H9 (cell line): ENCODE results near the gene ANKMY2. TPM values are rescaled to one million over a fixed set of nuclear protein-coding genes. Genes with fewer than 3 reads are reported as not detected.

Source experiments
- DNase-seq: peaks from one replicate; pipeline ENCODE4 v3.0.0-alpha.2; 2017
- H2AFZ ChIP-seq: one replicate; pipeline ENCODE4 v1.6.1; 2013; ENCODE audit warnings: mild to moderate bottlenecking, low read length, control low read depth, moderate library complexity
- H2AK5ac ChIP-seq: 2 replicates; pipeline ENCODE4 v1.6.1; 2013; ENCODE audit warnings: low read length, control low read depth, mixed read lengths; ENCODE audit not compliant: insufficient read length
- H2BK120ac ChIP-seq: one replicate; pipeline ENCODE4 v1.6.1; 2013; ENCODE audit warnings: low read depth, mild to moderate bottlenecking, low read length, control low read depth, inconsistent platforms; ENCODE audit not compliant: poor library complexity, severe bottlenecking
- H2BK12ac ChIP-seq: 2 replicates; pipeline ENCODE4 v1.6.1; 2013; ENCODE audit warnings: low read length, control low read depth, mixed read lengths, low read depth; ENCODE audit not compliant: insufficient read length
- H2BK15ac ChIP-seq: 2 replicates; pipeline ENCODE4 v1.6.1; 2013; ENCODE audit warnings: low read depth, low read length, control low read depth
- H2BK20ac ChIP-seq: one replicate; pipeline ENCODE4 v1.6.1; 2013; ENCODE audit warnings: low read depth, mild to moderate bottlenecking, low read length, control low read depth, inconsistent platforms; ENCODE audit not compliant: poor library complexity, severe bottlenecking
- H2BK5ac ChIP-seq: 2 replicates; pipeline ENCODE4 v1.6.1; 2013; ENCODE audit warnings: low read length, control low read depth, mixed read lengths; ENCODE audit not compliant: insufficient read length
- H3K14ac ChIP-seq: 2 replicates; pipeline ENCODE4 v1.6.1; 2013; ENCODE audit warnings: low read length, control low read depth; ENCODE audit not compliant: insufficient read depth
- H3K18ac ChIP-seq: 2 replicates; pipeline ENCODE4 v1.6.1; 2013; ENCODE audit warnings: low read depth, mild to moderate bottlenecking, mixed read lengths, low read length, control low read depth; ENCODE audit not compliant: insufficient read length
- H3K23ac ChIP-seq: 2 replicates; pipeline ENCODE4 v1.6.1; 2013; ENCODE audit warnings: low read length, control low read depth, mixed read lengths, low read depth; ENCODE audit not compliant: insufficient read length
- H3K23me2 ChIP-seq: 2 replicates; pipeline ENCODE4 v1.6.1; 2013; ENCODE audit warnings: low read depth, mild to moderate bottlenecking, mixed read lengths, low read length, control low read depth; ENCODE audit not compliant: insufficient read length, poor library complexity, severe bottlenecking
- H3K27ac ChIP-seq: 2 replicates; pipeline ENCODE4 v1.5.1; 2013; ENCODE audit warnings: low read length, control low read depth, mixed read lengths, low read depth; ENCODE audit not compliant: insufficient read length
- H3K27me3 ChIP-seq: 2 replicates; pipeline ENCODE4 v1.6.1; 2013; ENCODE audit warnings: low read length, control low read depth, inconsistent platforms; ENCODE audit not compliant: insufficient read depth
- H3K4ac ChIP-seq: 2 replicates; pipeline ENCODE4 v1.6.1; 2013; ENCODE audit warnings: low read depth, mild to moderate bottlenecking, control low read depth, inconsistent platforms, low read length, moderate library complexity
- H3K4me1 ChIP-seq: 2 replicates; pipeline ENCODE4 v1.6.1; 2013; ENCODE audit warnings: low read length, control low read depth, inconsistent platforms; ENCODE audit not compliant: insufficient read depth
- H3K4me2 ChIP-seq: 2 replicates; pipeline ENCODE4 v1.6.1; 2013; ENCODE audit warnings: low read length, control low read depth, mixed read lengths; ENCODE audit not compliant: insufficient read length, insufficient read depth
- H3K56ac ChIP-seq: 2 replicates; pipeline ENCODE4 v1.6.1; 2013; ENCODE audit warnings: low read depth, mild to moderate bottlenecking, mixed read lengths, low read length, control low read depth; ENCODE audit not compliant: insufficient read length
- H3K79me1 ChIP-seq: 2 replicates; pipeline ENCODE4 v1.6.1; 2013; ENCODE audit warnings: low read depth, mild to moderate bottlenecking, moderate library complexity, low read length, control low read depth, inconsistent platforms; ENCODE audit not compliant: insufficient read depth, poor library complexity, severe bottlenecking
- H3K79me2 ChIP-seq: 2 replicates; pipeline ENCODE4 v1.6.1; 2013; ENCODE audit warnings: low read length, control low read depth, inconsistent platforms; ENCODE audit not compliant: insufficient read depth
- H3K9ac ChIP-seq: 2 replicates; pipeline ENCODE4 v1.6.1; 2013; ENCODE audit warnings: low read length, control low read depth, mixed read lengths; ENCODE audit not compliant: insufficient read length; ENCODE audit errors: extremely low read depth
- H3K9me3 ChIP-seq: one replicate; pipeline ENCODE4 v1.6.1; 2013; ENCODE audit warnings: low read depth, low read length, inconsistent platforms; ENCODE audit not compliant: control insufficient read depth
- H3T11ph ChIP-seq: one replicate; pipeline ENCODE4 v1.6.1; 2013; ENCODE audit warnings: mild to moderate bottlenecking, low read length, control low read depth, inconsistent platforms
- H4K20me1 ChIP-seq: one replicate; pipeline ENCODE4 v1.6.1; 2013; ENCODE audit not compliant: control insufficient read depth, insufficient read length, insufficient read depth
- H4K5ac ChIP-seq: 2 replicates; pipeline ENCODE4 v1.6.1; 2013; ENCODE audit warnings: low read depth, mild to moderate bottlenecking, mixed read lengths, low read length, control low read depth; ENCODE audit not compliant: insufficient read length
- H4K8ac ChIP-seq: replicated peaks from 2 replicates; pipeline ENCODE4 v1.6.1; 2013; ENCODE audit warnings: low read length, control low read depth, mixed read lengths, low read depth; ENCODE audit not compliant: insufficient read length
- H4K91ac ChIP-seq: 2 replicates; pipeline ENCODE4 v1.6.1; 2013; ENCODE audit warnings: low read depth, mild to moderate bottlenecking, moderate library complexity, mixed read lengths, low read length, control low read depth; ENCODE audit not compliant: insufficient read length
- H3K27ac Mint-ChIP-seq, 3 experiments: 2 replicates in 2 of 3; 3 replicates in 1 of 3; pipeline ENCODE4 v1.8.0; 2020 to 2021; ENCODE audit warnings: mixed read lengths in 3 of 3, mild to moderate bottlenecking in 1 of 3, moderate library complexity in 1 of 3
- H3K27me3 Mint-ChIP-seq: 2 replicates; pipeline ENCODE4 v1.8.0; 2021; ENCODE audit warnings: low read depth, mild to moderate bottlenecking, moderate library complexity, mixed read lengths
- H3K36me3 Mint-ChIP-seq, 3 experiments: 2 replicates in 2 of 3; 3 replicates in 1 of 3; pipeline ENCODE4 v1.8.0; 2020 to 2021; ENCODE audit warnings: low read depth in 3 of 3, mixed read lengths in 3 of 3; ENCODE audit not compliant: insufficient read depth in 1 of 3
- H3K4me1 Mint-ChIP-seq, 2 experiments: 2 replicates each; pipeline ENCODE4 v1.8.0; 2020; ENCODE audit warnings: mixed read lengths in 2 of 2
- H3K4me3 Mint-ChIP-seq, 2 experiments: 2 replicates in 1 of 2; 3 replicates in 1 of 2; pipeline ENCODE4 v1.8.0; 2020 to 2021; ENCODE audit warnings: mild to moderate bottlenecking in 2 of 2, mixed read lengths in 2 of 2, moderate library complexity in 1 of 2
- H3K9me3 Mint-ChIP-seq, 2 experiments: 2 replicates in 1 of 2; 3 replicates in 1 of 2; pipeline ENCODE4 v1.8.0; 2020; ENCODE audit warnings: mild to moderate bottlenecking in 2 of 2, mixed read lengths in 2 of 2, moderate library complexity in 1 of 2
- WGBS: extraction: QIAGEN DNeasy Blood & Tissue Kit; methylation state at CpG from one replicate; pipeline ENCODE4 v1.1.7; 2013; ENCODE audit warnings: missing lambda C conversion rate, low lambda C conversion rate, mixed read lengths; ENCODE audit not compliant: insufficient read length; ENCODE audit errors: extremely low coverage; 5-methylcytosine and 5-hydroxymethylcytosine counted together
- total RNA-seq: library from RNA; stranded (reverse); gene quantifications from 2 replicates; pipeline ENCODE4 v1.2.1, GENCODE V29; 2021
- TF ChIP-seq, protein P1 (sequence below): fragments of 200-600 bp; sonication (generic); conservative IDR thresholded peaks from 3 replicates; pipeline ENCODE4 v1.8.0; 2021; ENCODE audit warnings: antibody characterized with exemption, mild to moderate bottlenecking

ANKMY2 gene
- total RNA-seq, 1 experiment from 2014 or later = 12.7 TPM

DNA sequence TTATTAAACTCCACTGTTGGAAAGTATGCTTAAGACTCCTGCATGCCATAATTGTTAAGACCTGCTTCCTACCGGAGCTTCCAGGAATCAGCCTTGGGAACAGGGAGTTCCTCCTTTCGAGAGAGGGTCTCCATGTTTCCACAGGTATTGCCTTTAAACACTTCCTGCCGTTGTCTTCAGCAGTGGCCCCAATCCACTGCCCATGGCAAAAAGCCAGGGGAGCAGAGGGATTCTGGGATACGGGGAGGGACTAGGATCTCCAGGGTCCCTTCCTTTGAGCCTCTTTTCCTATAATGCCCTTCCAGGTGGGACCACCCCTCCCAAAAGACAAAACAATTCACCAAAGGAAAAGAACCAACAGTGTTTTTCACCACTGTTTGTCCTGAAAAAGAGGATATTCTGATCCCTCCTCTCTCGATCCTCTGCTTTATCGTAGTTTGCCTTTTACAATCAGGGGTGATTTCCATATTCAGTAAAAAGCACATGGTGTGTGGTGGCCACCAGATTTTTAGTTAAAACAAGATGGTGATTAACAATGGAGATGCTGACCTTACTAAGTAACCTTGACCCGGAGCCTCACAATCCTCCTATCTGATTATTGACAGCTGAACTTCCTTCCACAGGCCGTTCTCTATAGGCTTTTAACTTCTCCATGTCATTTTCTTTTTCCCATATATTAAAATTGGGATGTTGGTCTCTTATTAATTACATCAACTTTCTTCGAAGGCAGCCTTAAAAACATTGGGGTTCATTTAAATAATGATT is 82.9 kb downstream of the ANKMY2 start:
- H3T11ph ChIP-seq = no peak overlapping the region
- H4K20me1 ChIP-seq = no peaks in the 10 kb centered on the region
- Mint-ChIP-seq H3K4me1 (peaks cover 4% of the 10 kb centered on the region in 2 experiments; a peak in 3 of 4 replicates), H3K36me3 (no peaks in the 10 kb centered on the region), H3K9me3 (no peaks in the 10 kb centered on the region; a peak in 1 of 5 replicates), H3K4me3 (no peak overlapping the region), H3K27me3 (no peaks in the 10 kb centered on the region), H3K27ac (0 out of 7 replicates have a peak overlapping the region, but pooled peaks of 1 of the 3 experiments have one; percentile 3)
- no peaks in the 10 kb centered on the region for H3K79me1 ChIP-seq
- H2BK15ac ChIP-seq = no peak overlapping the region
- H2AFZ ChIP-seq = peak overlapping the region; percentile 52
- no peaks in the 10 kb centered on the region for H3K9me3 ChIP-seq
- TF ChIP-seq, protein P1, sequence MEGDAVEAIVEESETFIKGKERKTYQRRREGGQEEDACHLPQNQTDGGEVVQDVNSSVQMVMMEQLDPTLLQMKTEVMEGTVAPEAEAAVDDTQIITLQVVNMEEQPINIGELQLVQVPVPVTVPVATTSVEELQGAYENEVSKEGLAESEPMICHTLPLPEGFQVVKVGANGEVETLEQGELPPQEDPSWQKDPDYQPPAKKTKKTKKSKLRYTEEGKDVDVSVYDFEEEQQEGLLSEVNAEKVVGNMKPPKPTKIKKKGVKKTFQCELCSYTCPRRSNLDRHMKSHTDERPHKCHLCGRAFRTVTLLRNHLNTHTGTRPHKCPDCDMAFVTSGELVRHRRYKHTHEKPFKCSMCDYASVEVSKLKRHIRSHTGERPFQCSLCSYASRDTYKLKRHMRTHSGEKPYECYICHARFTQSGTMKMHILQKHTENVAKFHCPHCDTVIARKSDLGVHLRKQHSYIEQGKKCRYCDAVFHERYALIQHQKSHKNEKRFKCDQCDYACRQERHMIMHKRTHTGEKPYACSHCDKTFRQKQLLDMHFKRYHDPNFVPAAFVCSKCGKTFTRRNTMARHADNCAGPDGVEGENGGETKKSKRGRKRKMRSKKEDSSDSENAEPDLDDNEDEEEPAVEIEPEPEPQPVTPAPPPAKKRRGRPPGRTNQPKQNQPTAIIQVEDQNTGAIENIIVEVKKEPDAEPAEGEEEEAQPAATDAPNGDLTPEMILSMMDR = no peak
- no peak overlapping the region for H4K8ac ChIP-seq
- no peaks in the 10 kb centered on the region for H3K27me3 ChIP-seq
- no peaks in the 10 kb centered on the region for H3K79me2 ChIP-seq
- no peak overlapping the region for H2AK5ac ChIP-seq
- no peaks in the 10 kb centered on the region for H3K4me1 ChIP-seq
- H2BK5ac ChIP-seq = no peak overlapping the region
- no peak overlapping the region for H3K14ac ChIP-seq
- H2BK12ac ChIP-seq = no peak overlapping the region
- H3K9ac ChIP-seq = no peak overlapping the region
- no peak overlapping the region for H3K56ac ChIP-seq
- no peak overlapping the region for H4K91ac ChIP-seq
- no peak overlapping the region for H3K4me2 ChIP-seq
- WGBS = no CpG with 5 or more reads among the region's 9 CpGs
- H2BK20ac ChIP-seq = no peak overlapping the region
- H3K27ac ChIP-seq = no peak overlapping the region
- H3K18ac ChIP-seq = no peak overlapping the region
- H3K23me2 ChIP-seq = no peaks in the 10 kb centered on the region
- H3K23ac ChIP-seq = no peak overlapping the region
- no peak overlapping the region for H3K4ac ChIP-seq
- no peak overlapping the region for H4K5ac ChIP-seq
- DNase-seq = no peak
- no peak overlapping the region for H2BK120ac ChIP-seq
